ENCODE results near the gene DOCK3.

- TF ChIP-seq EZH2phosphoT487 (IDR thresholded peaks at IDR 0.05; ENCODE audit: low read length) (no peak), CTCF (IDR thresholded peaks at IDR 0.05; ENCODE audit: low read length) (no peak), EZH2 (optimal IDR thresholded peaks at IDR 0.05; ENCODE audit: low read depth, low read length) (no peak)
Observed at GRCh38 chr3:50714946-50715345, 40.2 kb downstream of the DOCK3 start.
